Stimulated activated naive CD8-positive, alpha-beta T cell treated with anti-CD3 and anti-CD28 coated beads, Interleukin-15, Interleukin-2, amounts not matched to agents 100 ng/mL and 50 ng/mL, for 24 hours (primary cell): ENCODE results near the gene RNF130.

Source experiments
- H3K27ac Mint-ChIP-seq: one replicate; pipeline ENCODE4 v1.8.0; 2021; ENCODE audit warnings: mild to moderate bottlenecking, mixed read lengths
- H3K27me3 Mint-ChIP-seq: one replicate; pipeline ENCODE4 v1.8.0; 2021; ENCODE audit warnings: mixed read lengths
- H3K36me3 Mint-ChIP-seq: one replicate; pipeline ENCODE4 v1.8.0; 2021; ENCODE audit warnings: low read depth, mixed read lengths
- H3K4me1 Mint-ChIP-seq: one replicate; pipeline ENCODE4 v1.8.0; 2021; ENCODE audit warnings: low read depth, mixed read lengths
- H3K4me3 Mint-ChIP-seq: one replicate; pipeline ENCODE4 v1.8.0; 2021; ENCODE audit warnings: mild to moderate bottlenecking, mixed read lengths
- H3K9me3 Mint-ChIP-seq: one replicate; pipeline ENCODE4 v1.8.0; 2021; ENCODE audit warnings: mixed read lengths

Gene RNF130

DNA sequence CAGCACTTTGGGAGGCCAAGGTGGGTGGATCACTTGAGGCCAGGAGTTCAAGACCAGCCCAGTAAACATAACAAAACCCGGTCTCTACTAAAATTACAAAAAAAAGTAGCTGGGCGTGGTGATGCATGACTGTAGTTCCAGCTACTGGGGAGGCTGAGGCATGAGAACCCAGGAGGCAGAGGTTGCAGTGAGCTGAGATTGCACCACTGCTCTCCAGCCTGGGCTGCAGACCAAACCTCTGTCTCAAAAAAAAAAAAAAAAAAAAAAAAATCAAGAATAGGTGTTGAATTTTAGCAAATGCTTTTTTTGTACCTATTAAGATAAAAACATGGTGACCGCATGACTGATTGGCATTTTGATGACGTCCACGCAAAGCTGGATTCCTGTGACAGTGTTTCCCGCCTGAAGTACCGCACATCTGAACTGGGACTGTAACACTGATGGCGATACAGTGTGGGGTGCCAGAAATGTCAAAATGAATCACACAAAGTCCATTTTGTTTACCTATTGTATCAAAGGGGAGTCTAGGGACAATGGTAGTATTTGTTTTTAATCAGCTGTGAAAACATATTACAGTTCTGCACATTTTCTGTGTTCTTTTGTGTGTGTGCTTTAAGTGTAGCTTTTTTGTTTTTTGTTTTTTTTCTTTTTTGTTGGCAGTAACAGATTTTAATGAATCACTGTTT lies 140.6 kb downstream of the RNF130 start:
- no peaks in the 10 kb centered on the region for H3K27me3 Mint-ChIP-seq
- no peaks in the 10 kb centered on the region for H3K36me3 Mint-ChIP-seq

DNA sequence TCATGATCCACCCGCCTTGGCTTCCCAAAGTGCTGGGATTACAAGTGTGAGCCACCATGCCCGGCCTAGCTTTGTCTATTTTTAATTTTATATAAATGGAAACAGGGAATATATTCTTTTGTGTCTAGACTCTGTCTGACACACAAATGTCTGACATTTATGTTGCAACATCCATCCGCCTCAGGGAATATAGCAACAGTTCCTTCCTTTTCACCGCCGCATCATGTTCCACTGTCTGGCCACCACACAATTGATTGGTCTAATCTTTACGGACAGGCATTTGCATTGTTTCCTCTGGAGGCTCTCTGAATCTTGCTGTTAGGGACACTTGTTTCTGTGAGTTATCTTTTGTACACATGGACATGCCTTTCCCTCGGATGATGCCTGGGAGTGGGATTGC lies 143.7 kb downstream of the RNF130 start:
- Mint-ChIP-seq H3K36me3 (no peaks in the 10 kb centered on the region), H3K27ac (no peak overlapping the region), H3K4me3 (no peak overlapping the region), H3K4me1 (no peaks in the 10 kb centered on the region), H3K27me3 (no peaks in the 10 kb centered on the region), H3K9me3 (no peaks in the 10 kb centered on the region)

More for the DNA sequence above, 140.6 kb downstream of the RNF130 start:
- H3K4me3 Mint-ChIP-seq: no peak overlapping the region
- no peaks in the 10 kb centered on the region for H3K4me1 Mint-ChIP-seq
- no peak overlapping the region for H3K27ac Mint-ChIP-seq
- no peaks in the 10 kb centered on the region for H3K9me3 Mint-ChIP-seq

DNA sequence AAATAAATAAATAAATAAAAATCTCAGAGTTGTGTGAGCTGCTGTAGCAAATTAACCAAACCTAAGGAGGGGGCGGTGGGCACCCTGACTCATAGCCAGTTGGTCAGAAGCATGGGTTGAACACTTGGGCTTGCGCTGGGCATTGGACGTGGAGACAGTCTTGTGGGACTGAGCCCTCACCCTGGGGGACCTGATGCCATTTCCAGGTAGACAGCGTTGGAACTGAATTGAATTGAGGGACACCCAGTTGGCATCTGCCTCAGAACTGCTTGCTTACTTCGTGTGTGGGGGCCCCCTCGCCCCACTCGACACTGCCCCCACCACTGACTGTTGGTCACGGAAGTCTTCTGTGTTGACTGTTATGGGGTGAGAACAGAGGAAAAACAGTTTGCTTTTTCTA lies 144.9 kb downstream of the RNF130 start:
- H3K27me3 Mint-ChIP-seq: no peaks in the 10 kb centered on the region
- no peak overlapping the region for H3K4me3 Mint-ChIP-seq
- no peak overlapping the region for H3K27ac Mint-ChIP-seq
- H3K9me3 Mint-ChIP-seq: no peaks in the 10 kb centered on the region
- no peaks in the 10 kb centered on the region for H3K4me1 Mint-ChIP-seq
- no peaks in the 10 kb centered on the region for H3K36me3 Mint-ChIP-seq

DNA sequence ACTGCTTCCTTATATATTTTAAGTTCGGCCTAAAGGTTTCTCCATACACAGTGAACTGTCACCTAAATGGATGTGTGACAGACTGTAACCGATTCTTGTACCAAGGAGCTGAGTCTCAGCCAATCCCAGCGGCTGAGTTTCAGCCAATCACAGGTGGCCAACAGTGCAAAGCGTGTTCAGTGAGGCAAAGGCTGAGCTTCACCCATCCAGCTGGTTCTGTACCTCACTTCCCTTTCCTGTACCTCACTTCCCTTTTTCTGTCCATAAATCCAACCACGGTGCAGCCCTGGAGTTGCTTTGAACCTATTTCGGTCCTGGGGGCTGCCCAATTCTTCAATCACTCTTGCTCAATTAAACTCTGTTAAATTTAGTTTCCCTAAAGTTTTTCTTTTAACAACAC lies 148.1 kb downstream of the RNF130 start:
- no peaks in the 10 kb centered on the region for H3K4me1 Mint-ChIP-seq
- no peaks in the 10 kb centered on the region for H3K9me3 Mint-ChIP-seq
- H3K27me3 Mint-ChIP-seq: no peaks in the 10 kb centered on the region
- H3K4me3 Mint-ChIP-seq: no peak overlapping the region
- no peaks in the 10 kb centered on the region for H3K36me3 Mint-ChIP-seq
- H3K27ac Mint-ChIP-seq: no peak overlapping the region

- no peaks in the 10 kb centered on the region for H3K36me3 Mint-ChIP-seq
- H3K27me3 Mint-ChIP-seq: peaks cover 4% of the 10 kb centered on the region
- no peaks in the 10 kb centered on the region for H3K9me3 Mint-ChIP-seq
Measured at GRCh38 chr5:179920175-179920574, 151.4 kb downstream of the RNF130 start.

DNA sequence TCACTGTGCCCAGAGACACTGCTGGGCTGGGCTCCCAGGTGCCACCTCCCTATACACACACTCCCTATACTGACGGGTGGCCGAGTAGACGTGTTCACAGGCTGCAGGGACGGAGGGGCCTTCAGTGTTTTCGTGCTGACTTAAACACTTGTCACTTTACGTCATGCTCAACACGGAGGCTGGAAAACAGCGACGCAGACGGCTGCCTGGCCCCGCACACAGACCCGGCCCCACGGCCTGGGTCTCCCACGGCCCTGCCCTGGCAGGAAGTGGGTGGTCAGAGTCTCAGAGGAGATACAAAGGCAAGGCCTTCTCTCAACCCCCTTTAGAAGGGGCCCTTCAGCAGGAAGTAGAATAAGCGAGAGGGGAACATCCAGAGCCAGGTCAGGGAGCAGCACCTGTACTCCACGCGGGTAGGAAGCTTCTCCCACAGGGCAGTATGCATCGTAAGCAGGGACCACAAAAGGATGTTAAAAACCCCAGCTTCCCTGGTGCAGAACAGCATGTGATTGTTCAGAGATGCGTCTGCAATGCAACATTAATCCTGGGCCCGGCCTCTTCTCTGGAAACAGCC lies 152.0 kb downstream of the RNF130 start:
- Mint-ChIP-seq H3K27me3 (peaks cover 4% of the 10 kb centered on the region), H3K4me3 (no peak overlapping the region), H3K27ac (no peak overlapping the region), H3K36me3 (no peaks in the 10 kb centered on the region), H3K9me3 (no peaks in the 10 kb centered on the region), H3K4me1 (no peaks in the 10 kb centered on the region)

More at GRCh38 chr5:179920175-179920574, 151.4 kb downstream of the RNF130 start:
- Mint-ChIP-seq H3K4me1 (no peaks in the 10 kb centered on the region), H3K4me3 (no peak overlapping the region), H3K27ac (no peak overlapping the region)

GRCh38 chr5:179918742-179919486 lies 152.6 kb downstream of the RNF130 start:
- Mint-ChIP-seq H3K4me3 (no peak overlapping the region), H3K4me1 (peaks cover 6% of the 10 kb centered on the region), H3K27ac (no peak overlapping the region), H3K36me3 (no peaks in the 10 kb centered on the region), H3K27me3 (peaks cover 4% of the 10 kb centered on the region), H3K9me3 (no peaks in the 10 kb centered on the region)

GRCh38 chr5:179916523-179916922 lies 155.0 kb downstream of the RNF130 start:
- no peak overlapping the region for H3K27ac Mint-ChIP-seq
- H3K4me3 Mint-ChIP-seq: no peak overlapping the region

DNA sequence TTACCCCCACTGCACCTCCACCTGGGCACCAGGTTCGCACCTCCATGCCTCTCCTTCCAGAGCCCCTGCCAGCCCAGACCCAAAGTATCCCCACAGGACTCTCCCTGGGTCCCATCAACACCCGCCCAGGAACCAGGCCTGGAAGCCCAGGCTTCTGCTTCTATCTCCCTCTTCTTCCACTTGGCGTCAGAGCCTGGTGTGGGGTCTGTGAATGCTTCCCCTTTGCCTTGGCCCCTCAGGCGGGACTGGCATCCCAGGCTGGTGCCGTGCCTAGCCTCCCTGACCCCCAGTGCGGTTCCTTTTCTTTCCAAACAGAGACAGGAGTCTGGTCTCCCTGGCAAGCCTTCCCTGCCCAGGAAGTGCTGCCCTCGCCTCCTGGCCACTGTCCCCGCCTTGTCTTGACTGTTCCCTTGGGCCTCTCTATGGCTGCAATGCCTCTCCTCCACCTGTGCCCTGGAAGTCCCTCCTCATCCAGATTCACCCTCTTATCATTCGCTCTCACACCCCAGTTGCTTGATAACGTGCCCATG lies 156.1 kb downstream of the RNF130 start:
- Mint-ChIP-seq H3K9me3 (no peaks in the 10 kb centered on the region), H3K4me3 (no peak overlapping the region), H3K27me3 (peaks cover 4% of the 10 kb centered on the region), H3K27ac (no peak overlapping the region), H3K36me3 (no peaks in the 10 kb centered on the region), H3K4me1 (peaks cover 9% of the 10 kb centered on the region)

More at GRCh38 chr5:179916523-179916922, 155.0 kb downstream of the RNF130 start:
- H3K36me3 Mint-ChIP-seq: no peaks in the 10 kb centered on the region
- peaks cover 9% of the 10 kb centered on the region for H3K4me1 Mint-ChIP-seq
- H3K27me3 Mint-ChIP-seq: peaks cover 4% of the 10 kb centered on the region
- H3K9me3 Mint-ChIP-seq: no peaks in the 10 kb centered on the region

GRCh38 chr5:179914032-179914755 lies 157.4 kb downstream of the RNF130 start:
- H3K36me3 Mint-ChIP-seq: no peaks in the 10 kb centered on the region
- H3K27me3 Mint-ChIP-seq: peaks cover 4% of the 10 kb centered on the region
- no peak overlapping the region for H3K27ac Mint-ChIP-seq
- H3K4me3 Mint-ChIP-seq: no peak overlapping the region
- peaks cover 9% of the 10 kb centered on the region for H3K4me1 Mint-ChIP-seq
- H3K9me3 Mint-ChIP-seq: no peaks in the 10 kb centered on the region

DNA sequence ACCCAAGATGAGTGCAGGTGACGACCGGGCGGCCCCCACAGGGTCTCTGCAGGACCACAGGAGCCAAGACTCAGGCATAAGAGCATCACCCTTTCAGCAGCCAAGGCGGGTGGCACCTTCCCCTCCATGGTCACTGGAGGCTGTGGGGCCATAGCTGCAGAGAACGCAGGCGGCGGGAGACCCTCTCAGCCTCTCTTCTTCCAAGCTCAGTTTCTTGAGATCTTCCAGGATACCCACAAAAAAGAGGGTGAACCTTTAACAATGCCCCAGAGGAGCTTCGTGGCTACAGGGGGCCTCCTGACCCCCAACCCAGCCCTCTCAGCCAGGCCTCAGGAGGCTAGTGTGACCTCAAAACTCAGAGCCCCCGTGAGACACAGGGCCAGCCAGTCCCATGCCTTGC lies 158.1 kb downstream of the RNF130 start:
- peaks cover 4% of the 10 kb centered on the region for H3K27me3 Mint-ChIP-seq
- no peaks in the 10 kb centered on the region for H3K9me3 Mint-ChIP-seq

DNA sequence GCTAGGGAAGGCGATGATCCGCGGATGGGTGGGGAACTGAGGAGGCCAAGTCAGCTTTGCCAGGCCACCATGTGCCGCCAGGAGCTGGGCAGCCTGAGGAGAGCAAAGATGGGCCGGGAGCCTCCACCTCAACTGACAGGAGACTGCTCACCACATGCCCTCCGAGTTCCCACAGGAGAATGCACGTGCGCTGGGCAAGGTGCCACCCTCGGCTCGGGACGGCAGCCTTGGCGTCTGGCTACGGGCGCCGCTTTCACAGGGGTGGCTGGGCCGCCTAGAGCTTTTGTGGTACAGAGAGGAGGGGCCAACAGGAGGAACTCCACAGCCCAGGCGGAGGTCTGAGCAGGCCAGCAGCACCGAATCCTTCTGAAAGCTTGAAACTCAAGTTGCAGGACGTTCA lies 158.6 kb downstream of the RNF130 start:
- Mint-ChIP-seq H3K27ac (no peak overlapping the region), H3K4me1 (peaks cover 12% of the 10 kb centered on the region), H3K9me3 (no peaks in the 10 kb centered on the region), H3K36me3 (no peaks in the 10 kb centered on the region), H3K27me3 (peaks cover 4% of the 10 kb centered on the region), H3K4me3 (no peak overlapping the region)

More for the DNA sequence above, 158.1 kb downstream of the RNF130 start:
- H3K4me1 Mint-ChIP-seq: peaks cover 9% of the 10 kb centered on the region
- no peak overlapping the region for H3K27ac Mint-ChIP-seq
- H3K4me3 Mint-ChIP-seq: no peak overlapping the region
- no peaks in the 10 kb centered on the region for H3K36me3 Mint-ChIP-seq

- no peaks in the 10 kb centered on the region for H3K36me3 Mint-ChIP-seq
- H3K9me3 Mint-ChIP-seq: no peaks in the 10 kb centered on the region
- peaks cover 4% of the 10 kb centered on the region for H3K27me3 Mint-ChIP-seq
- no peak overlapping the region for H3K27ac Mint-ChIP-seq
- peaks cover 13% of the 10 kb centered on the region for H3K4me1 Mint-ChIP-seq
- H3K4me3 Mint-ChIP-seq: no peak overlapping the region
Measured at GRCh38 chr5:179912386-179912785, 159.2 kb downstream of the RNF130 start.

- no peaks in the 10 kb centered on the region for H3K27me3 Mint-ChIP-seq
- peaks cover 31% of the 10 kb centered on the region for H3K4me1 Mint-ChIP-seq
- no peak overlapping the region for H3K4me3 Mint-ChIP-seq
- no peak overlapping the region for H3K27ac Mint-ChIP-seq
- no peaks in the 10 kb centered on the region for H3K9me3 Mint-ChIP-seq
- peaks cover 14% of the 10 kb centered on the region for H3K36me3 Mint-ChIP-seq
Measured at GRCh38 chr5:179909224-179909623, 162.3 kb downstream of the RNF130 start.
